Measurements from ENCODE around the gene GRIK3. TPM values are rescaled to one million over a fixed set of nuclear protein-coding genes. Genes with fewer than 3 reads are reported as not detected.

The GRIK3 gene
- total RNA-seq, 4 donors from 2014 or later = 0.13 to 0.42 (median 0.15) TPM; not detected in 1

DNA sequence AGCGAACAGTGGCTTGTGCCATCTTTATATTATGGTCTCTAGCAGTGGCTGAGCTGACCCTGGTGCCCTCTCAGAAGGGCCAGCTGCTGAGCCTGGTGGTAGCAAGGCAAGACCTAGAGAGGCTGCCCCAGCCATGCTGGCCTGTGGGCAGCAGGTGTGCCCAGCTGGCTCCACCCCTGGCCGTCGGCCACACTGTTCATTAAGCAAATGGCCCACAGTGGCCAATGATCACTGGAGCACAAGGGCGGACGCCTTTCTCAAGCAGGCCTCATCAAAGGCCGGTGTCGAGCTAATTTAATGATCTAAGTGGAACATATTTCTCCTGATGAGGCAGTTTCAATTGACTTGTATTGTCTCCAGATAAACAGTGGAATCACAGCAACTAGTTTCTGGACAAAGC, 89.4 kb downstream of the GRIK3 start:
- 76 to 89% methylated on average over 5 to 7 of the region's 7 CpGs for WGBS, 2 donors
- TF ChIP-seq POLR2A (IDR thresholded peaks at IDR 0.05) (no peak), CTCF (IDR thresholded peaks at IDR 0.05) (no peak)
- DNase-seq = no peak
- H3K4me1 ChIP-seq = no peaks in the 10 kb centered on the region
- no peaks in the 10 kb centered on the region for H3K9me3 ChIP-seq
- H3K36me3 ChIP-seq = no peaks in the 10 kb centered on the region
- H3K4me3 ChIP-seq (replicated peaks in 1 of 3) = no peak overlapping the region
- no peaks in the 10 kb centered on the region for H3K27me3 ChIP-seq
- intact Hi-C loops (cut with DNase I) = no loop called here
- no peak overlapping the region for H3K27ac ChIP-seq

DNA sequence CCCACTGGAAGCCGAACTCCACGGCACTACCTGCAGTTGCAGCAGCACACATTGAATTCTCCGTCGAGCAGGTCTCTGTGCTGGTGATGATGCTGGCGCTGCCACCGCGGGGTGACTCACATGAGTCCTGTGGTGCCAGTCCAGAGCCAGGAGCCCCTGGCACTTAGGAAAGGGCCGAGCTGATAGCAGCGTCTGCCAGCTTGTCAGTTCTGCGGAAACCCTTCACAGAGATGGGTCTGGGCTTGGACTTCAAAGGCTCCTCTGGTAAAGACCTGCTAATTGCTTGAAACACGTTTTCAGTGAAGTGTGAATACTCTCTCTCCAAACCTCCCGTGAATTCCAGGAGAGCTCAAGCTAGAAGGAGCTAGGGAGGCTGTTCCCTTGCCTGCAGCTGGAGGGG, 92.2 kb downstream of the GRIK3 start:
- TF ChIP-seq CTCF (IDR thresholded peaks at IDR 0.05) (no peak), POLR2A (IDR thresholded peaks at IDR 0.05) (no peak)
- no peak overlapping the region for H3K4me3 ChIP-seq (replicated peaks in 1 of 3)
- H3K9me3 ChIP-seq = no peaks in the 10 kb centered on the region
- no peaks in the 10 kb centered on the region for H3K27me3 ChIP-seq
- intact Hi-C loops (cut with DNase I) = no loop called here
- H3K27ac ChIP-seq = no peak overlapping the region
- WGBS, 2 donors = 30 to 38% methylated on average over 6 of the region's 12 CpGs
- no peaks in the 10 kb centered on the region for H3K36me3 ChIP-seq
- no peak for DNase-seq
- H3K4me1 ChIP-seq = no peaks in the 10 kb centered on the region

DNA sequence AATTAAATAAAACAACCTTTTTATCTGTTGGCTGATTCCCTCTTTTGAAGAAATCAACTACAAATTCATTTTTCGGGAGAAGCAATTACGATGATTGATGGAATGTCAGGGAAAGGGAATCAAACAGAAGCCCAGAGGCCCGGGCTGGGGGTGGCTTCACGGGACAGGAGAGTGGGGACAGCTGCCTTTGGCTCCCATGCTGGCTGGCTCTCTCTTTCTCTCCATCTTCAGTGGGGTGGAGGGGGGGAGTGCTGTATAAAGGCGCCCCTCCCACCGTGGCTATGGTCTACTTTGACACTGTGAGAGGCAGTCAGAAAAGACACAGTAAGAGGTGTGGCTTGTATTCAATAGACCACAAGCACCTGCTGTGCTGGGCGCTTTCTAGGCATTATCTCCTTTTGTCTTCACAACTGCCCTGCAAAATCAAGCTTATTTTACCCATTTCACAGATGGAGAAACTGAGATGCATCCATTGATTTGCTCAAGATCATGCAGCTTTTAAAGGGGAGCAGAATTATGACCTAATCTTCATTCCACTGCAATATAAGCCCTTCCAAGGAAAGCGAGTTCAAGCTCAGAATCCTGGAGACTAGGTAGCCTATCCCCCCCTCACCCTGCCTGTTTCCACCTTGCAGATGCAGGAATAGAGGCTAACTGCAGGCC, 92.9 kb downstream of the GRIK3 start:
- Histone ChIP-seq H3K4me1 (no peaks in the 10 kb centered on the region), H3K4me3 (replicated peaks in 1 of 3) (no peak overlapping the region), H3K9me3 (no peaks in the 10 kb centered on the region), H3K27ac (no peak overlapping the region), H3K27me3 (no peaks in the 10 kb centered on the region), H3K36me3 (no peaks in the 10 kb centered on the region)
- WGBS, 2 donors = 49 to 63% methylated on average over 7 to 8 of the region's 8 CpGs
- intact Hi-C loops (cut with DNase I) = no loop called here
- no peak for DNase-seq
- TF ChIP-seq CTCF (IDR thresholded peaks at IDR 0.05) (no peak), POLR2A (IDR thresholded peaks at IDR 0.05) (no peak)

- WGBS, 2 donors = 57 to 62% methylated on average over 7 of the region's 7 CpGs
- H3K27ac ChIP-seq = no peak overlapping the region
- TF ChIP-seq POLR2A (IDR thresholded peaks at IDR 0.05) = no peak
- TF ChIP-seq CTCF (IDR thresholded peaks at IDR 0.05) = no peak
- intact Hi-C loops (cut with DNase I) = no loop called here
- H3K4me3 ChIP-seq (replicated peaks in 1 of 3) = no peak overlapping the region
- H3K36me3 ChIP-seq = no peaks in the 10 kb centered on the region
- no peaks in the 10 kb centered on the region for H3K9me3 ChIP-seq
- no peaks in the 10 kb centered on the region for H3K27me3 ChIP-seq
- no peaks in the 10 kb centered on the region for H3K4me1 ChIP-seq
- DNase-seq = no peak
Measured at GRCh38 chr1:36938819-36939218, 95.5 kb downstream of the GRIK3 start.

DNA sequence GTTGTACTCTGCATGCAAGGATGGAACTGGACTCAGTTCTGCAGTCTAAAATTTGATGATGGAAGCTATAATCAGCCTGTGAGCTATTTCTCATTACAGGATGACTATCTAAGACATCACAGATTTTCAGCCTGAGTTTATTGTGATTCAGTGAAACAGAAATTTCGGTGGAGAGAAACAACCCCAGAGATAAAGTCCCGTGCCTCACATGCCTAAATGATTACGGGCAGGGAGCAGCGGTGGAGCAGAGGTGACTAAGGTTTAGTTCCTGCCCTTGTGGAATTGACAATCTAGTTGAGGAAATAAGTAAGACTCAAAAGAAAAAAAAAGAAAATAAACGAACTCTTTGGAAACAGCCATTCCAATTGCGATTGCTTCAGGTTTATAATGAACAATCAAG, 96.9 kb downstream of the GRIK3 start:
- Histone ChIP-seq H3K36me3 (no peaks in the 10 kb centered on the region), H3K9me3 (no peaks in the 10 kb centered on the region), H3K4me1 (no peaks in the 10 kb centered on the region), H3K27ac (no peak overlapping the region), H3K4me3 (replicated peaks in 1 of 3) (no peak overlapping the region), H3K27me3 (no peaks in the 10 kb centered on the region)
- no peak for TF ChIP-seq POLR2A (IDR thresholded peaks at IDR 0.05)
- no peak for TF ChIP-seq CTCF (IDR thresholded peaks at IDR 0.05)
- no peak for DNase-seq
- WGBS, 2 donors = 84 to 85% methylated on average over 6 of the region's 6 CpGs
- intact Hi-C loops (cut with DNase I) = no loop called here
